ENCODE measurements around the gene AGMO.

AGMO gene

GRCh38 chr7:15457990-15458955 is 103.5 kb downstream of the AGMO start:
- no peak for DNase-seq (ENCODE audit: low read depth)

DNA sequence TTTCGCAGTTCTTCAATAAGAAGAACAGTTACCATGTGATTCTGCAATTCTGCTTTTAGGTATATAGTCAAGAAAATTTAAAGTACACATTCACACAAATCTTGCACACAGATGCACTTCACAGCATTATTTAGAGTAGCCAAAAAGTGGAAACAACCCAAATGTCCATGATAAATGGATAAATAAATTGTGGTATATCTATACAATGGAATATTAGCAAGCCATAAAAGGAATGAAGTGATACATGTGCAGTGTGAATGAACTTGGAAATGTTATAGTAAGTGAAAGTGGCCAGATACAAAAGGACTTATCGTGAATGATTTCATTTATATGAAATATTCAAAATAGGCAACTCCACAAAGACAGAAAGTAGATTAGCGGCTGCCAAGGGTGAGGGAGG is 109.1 kb downstream of the AGMO start:
- no peak for DNase-seq (ENCODE audit: low read depth)

DNA sequence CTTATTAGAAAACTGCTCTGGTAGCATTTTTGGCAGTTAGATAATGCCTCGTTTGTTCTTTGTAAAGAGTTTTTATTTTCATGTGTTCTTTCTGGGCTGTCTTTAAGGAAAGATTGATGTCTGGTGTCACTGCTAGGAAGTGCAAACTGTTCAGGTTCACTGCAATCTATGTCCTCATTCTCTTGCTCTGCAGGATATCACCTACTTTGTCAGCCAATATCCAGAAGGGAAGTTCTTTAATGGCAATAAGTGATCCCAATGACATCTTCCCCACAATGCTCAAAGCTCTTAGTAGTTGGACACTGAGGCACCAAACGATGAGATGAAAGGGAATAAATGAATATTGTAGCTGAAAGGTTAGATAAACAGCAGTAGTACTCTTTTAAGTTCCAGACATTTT is 115.1 kb downstream of the AGMO start:
- DNase-seq (ENCODE audit: low read depth) = no peak

- no peak for DNase-seq (ENCODE audit: low read depth)
Observed at GRCh38 chr7:15446280-15446679, 115.5 kb downstream of the AGMO start.

GRCh38 chr7:15441915-15442314 is 119.9 kb downstream of the AGMO start:
- no peak for DNase-seq (ENCODE audit: low read depth)

DNA sequence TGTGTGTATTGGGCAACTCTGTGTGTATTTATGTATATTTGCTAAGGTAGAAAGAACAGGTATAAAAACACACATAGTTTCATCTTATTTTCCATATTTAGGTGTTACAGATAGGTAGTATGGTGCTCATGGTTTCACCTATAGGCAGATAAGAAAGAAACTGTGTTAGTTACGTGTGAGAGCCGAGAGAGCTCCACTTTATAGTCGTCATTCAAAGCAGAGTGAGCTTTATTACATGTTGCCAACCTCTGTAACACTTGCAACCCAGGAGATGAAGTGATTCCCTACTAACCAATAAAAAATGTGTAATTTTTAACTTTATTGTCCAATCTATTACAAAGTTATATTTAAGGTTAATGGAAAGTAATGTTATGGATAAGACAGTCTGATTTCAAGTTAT is 121.3 kb downstream of the AGMO start:
- no peak for DNase-seq (ENCODE audit: low read depth)

GRCh38 chr7:15439853-15440252 is 122.0 kb downstream of the AGMO start:
- no peak for DNase-seq (ENCODE audit: low read depth)

DNA sequence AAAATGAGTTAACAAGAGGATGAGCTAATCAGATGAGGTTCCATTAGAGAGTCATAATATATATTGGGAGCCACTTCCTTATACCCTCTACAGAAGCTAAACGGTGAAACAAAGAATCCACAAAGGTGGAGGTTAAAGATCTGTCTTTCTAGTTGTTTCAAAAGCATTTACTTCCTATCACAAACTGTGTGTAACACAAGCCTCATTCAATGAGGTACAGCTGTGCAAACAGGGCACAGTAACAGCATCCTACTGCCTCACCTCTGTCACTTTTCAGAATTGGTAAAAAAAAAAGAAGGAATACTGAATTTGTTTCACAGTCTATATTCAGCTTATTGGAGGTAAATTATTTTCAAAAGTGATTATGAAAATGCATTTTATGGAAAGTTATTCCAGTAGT is 128.7 kb downstream of the AGMO start:
- DNase-seq (ENCODE audit: low read depth) = no peak

GRCh38 chr7:15430911-15431310 is 130.9 kb downstream of the AGMO start:
- DNase-seq (ENCODE audit: low read depth) = no peak

DNA sequence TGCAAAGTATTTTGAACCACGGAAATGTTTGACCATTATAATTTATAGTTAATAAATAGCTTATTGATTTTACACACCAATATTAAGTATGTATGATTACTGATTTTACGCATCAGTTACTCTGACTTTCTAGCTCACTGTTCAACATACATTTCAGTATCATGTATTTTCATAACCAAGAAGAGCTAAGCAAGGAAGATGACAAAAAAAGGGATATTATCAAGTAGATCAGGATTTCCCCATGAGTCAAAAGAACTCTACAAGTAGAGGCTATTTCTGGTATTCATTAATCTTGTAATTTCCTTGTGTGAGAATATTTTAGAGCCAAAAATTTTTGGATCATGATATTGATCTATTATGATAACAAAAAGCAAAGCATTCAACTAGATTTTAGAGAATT is 131.6 kb downstream of the AGMO start:
- no peak for DNase-seq (ENCODE audit: low read depth)

- DNase-seq (ENCODE audit: low read depth) = peak; percentile 8
Observed at GRCh38 chr7:15424468-15424867, 137.3 kb downstream of the AGMO start.

GRCh38 chr7:15419596-15419995 is 142.2 kb downstream of the AGMO start:
- DNase-seq (ENCODE audit: low read depth) = no peak

DNA sequence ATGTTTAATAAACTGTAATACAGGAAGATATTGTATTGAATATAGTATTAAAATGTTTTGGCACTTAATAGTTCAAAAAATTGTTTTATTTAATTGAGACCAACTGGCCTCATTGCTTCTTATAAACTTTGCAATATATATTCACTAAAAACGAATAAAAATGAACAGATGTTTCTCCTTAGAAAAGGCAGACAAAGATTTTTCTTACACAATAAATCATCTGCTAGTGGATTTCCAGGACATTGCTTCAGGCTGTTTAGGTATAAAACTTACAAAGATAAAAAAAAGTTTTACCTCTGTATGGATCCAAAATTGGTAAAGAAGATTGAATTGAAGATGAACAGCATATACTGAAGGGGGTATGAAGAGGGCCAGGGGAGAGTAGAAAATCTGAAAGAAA is 143.6 kb downstream of the AGMO start:
- no peak for DNase-seq (ENCODE audit: low read depth)

- DNase-seq (ENCODE audit: low read depth) = no peak
Observed at GRCh38 chr7:15417341-15417988, 144.3 kb downstream of the AGMO start.

- no peak for DNase-seq (ENCODE audit: low read depth)
Observed at GRCh38 chr7:15411019-15411418, 150.8 kb downstream of the AGMO start.

GRCh38 chr7:15407910-15408309 is 153.9 kb downstream of the AGMO start:
- no peak for DNase-seq (ENCODE audit: low read depth)

GRCh38 chr7:15403751-15404150 is 158.1 kb downstream of the AGMO start:
- DNase-seq (ENCODE audit: low read depth) = no peak

DNA sequence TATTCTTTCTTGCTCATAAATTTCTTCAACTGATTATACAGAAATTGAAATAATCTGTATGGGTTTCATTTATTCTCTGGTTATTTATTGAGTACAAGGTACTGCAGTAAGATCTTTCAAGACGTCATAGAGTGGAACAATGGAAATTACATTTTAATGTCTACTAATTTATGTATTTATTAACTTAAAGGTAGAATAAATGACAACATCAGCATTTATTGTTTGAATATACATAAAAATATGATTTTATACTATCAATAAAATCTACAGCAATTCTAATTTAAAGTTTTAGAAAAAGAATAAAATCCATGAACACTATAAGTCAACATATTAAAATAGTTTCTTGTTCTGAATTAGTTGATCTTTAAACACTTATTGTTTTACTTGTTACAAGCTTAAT is 158.5 kb downstream of the AGMO start:
- DNase-seq (ENCODE audit: low read depth) = no peak

GRCh38 chr7:15402436-15403136 is 159.2 kb downstream of the AGMO start:
- DNase-seq (ENCODE audit: low read depth) = no peak

DNA sequence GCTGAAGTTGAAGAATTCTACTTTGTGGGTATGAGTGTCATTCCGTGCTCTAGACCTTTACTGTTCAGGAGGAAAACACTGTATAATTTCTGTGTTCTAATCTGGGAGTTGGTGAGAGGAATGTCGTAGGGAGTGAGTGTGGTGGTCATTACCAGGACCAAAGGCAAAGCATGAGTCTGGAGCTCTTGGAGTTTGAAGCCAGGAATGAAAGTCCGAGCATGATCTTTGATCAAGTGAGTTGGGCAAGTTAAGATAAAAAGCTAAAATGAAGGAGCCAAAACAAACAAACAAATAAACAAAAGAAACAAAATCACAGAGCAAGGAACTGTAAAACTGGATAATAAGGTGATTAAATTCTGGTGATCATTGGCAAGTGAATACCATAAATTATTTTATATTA is 161.4 kb downstream of the AGMO start:
- no peak for DNase-seq (ENCODE audit: low read depth)

- DNase-seq (ENCODE audit: low read depth) = no peak
Observed at GRCh38 chr7:15399441-15399840, 162.4 kb downstream of the AGMO start.

- no peak for DNase-seq (ENCODE audit: low read depth)
Observed at GRCh38 chr7:15397922-15398760, 163.7 kb downstream of the AGMO start.
